BE2C (cell line): Measurements from ENCODE around the gene DIAPH3.

Experiments
- DNase-seq: peaks from one replicate; pipeline ENCODE4 v3.0.0-alpha.2; 2020
- H3K27me3 ChIP-seq: fragments of 250-450 bp; sonication (Bioruptor Pico); 2 replicates; pipeline ENCODE4 v1.5.1; 2020; ENCODE audit warnings: mild to moderate bottlenecking
- H3K36me3 ChIP-seq: fragments of 250-450 bp; sonication (Bioruptor Pico); 2 replicates; pipeline ENCODE4 v1.5.1; 2020; ENCODE audit warnings: mild to moderate bottlenecking
- H3K4me1 ChIP-seq: fragments of 250-450 bp; sonication (Bioruptor Pico); 2 replicates; pipeline ENCODE4 v1.5.1; 2020
- H3K4me3 ChIP-seq: 2 replicates; pipeline ENCODE4 v1.5.1; 2011; ENCODE audit warnings: low read depth, low read length
- H3K9me3 ChIP-seq: fragments of 250-450 bp; sonication (Bioruptor Pico); 2 replicates; pipeline ENCODE4 v1.5.1; 2020
- CTCF ChIP-seq: IDR thresholded peaks from 2 replicates; pipeline ENCODE4 v1.5.1; 2012; ENCODE audit warnings: mild to moderate bottlenecking, low read depth, low read length

The DIAPH3 gene

GRCh38 chr13:59666504-59666903 is 497.2 kb downstream of the DIAPH3 start:
- H3K4me3 ChIP-seq = no peak overlapping the region
- H3K4me1 ChIP-seq = peaks cover 7% of the 10 kb centered on the region
- TF ChIP-seq CTCF = no peak
- no peaks in the 10 kb centered on the region for H3K36me3 ChIP-seq
- DNase-seq = no peak
- no peaks in the 10 kb centered on the region for H3K27me3 ChIP-seq
- no peaks in the 10 kb centered on the region for H3K9me3 ChIP-seq

GRCh38 chr13:59665732-59666131 is 498.0 kb downstream of the DIAPH3 start:
- no peaks in the 10 kb centered on the region for H3K36me3 ChIP-seq
- DNase-seq = no peak
- no peaks in the 10 kb centered on the region for H3K9me3 ChIP-seq
- peaks cover 8% of the 10 kb centered on the region for H3K4me1 ChIP-seq
- TF ChIP-seq CTCF = no peak
- no peaks in the 10 kb centered on the region for H3K27me3 ChIP-seq
- H3K4me3 ChIP-seq = no peak overlapping the region

- Histone ChIP-seq H3K4me3 (no peak overlapping the region), H3K36me3 (no peaks in the 10 kb centered on the region), H3K27me3 (no peaks in the 10 kb centered on the region), H3K4me1 (peaks cover 10% of the 10 kb centered on the region), H3K9me3 (no peaks in the 10 kb centered on the region)
- TF ChIP-seq CTCF = no peak
- no peak for DNase-seq
Measured at GRCh38 chr13:59665184-59665583, 498.5 kb downstream of the DIAPH3 start.

- TF ChIP-seq CTCF = no peak
- H3K4me3 ChIP-seq = no peak overlapping the region
- peaks cover 10% of the 10 kb centered on the region for H3K4me1 ChIP-seq
- no peaks in the 10 kb centered on the region for H3K36me3 ChIP-seq
- no peaks in the 10 kb centered on the region for H3K9me3 ChIP-seq
- no peak for DNase-seq
- no peaks in the 10 kb centered on the region for H3K27me3 ChIP-seq
Measured at GRCh38 chr13:59664586-59664985, 499.1 kb downstream of the DIAPH3 start.

GRCh38 chr13:59663707-59664106 is 500.0 kb downstream of the DIAPH3 start:
- DNase-seq = no peak
- H3K36me3 ChIP-seq = no peaks in the 10 kb centered on the region
- TF ChIP-seq CTCF = no peak
- no peaks in the 10 kb centered on the region for H3K9me3 ChIP-seq
- no peaks in the 10 kb centered on the region for H3K27me3 ChIP-seq
- peaks cover 10% of the 10 kb centered on the region for H3K4me1 ChIP-seq
- no peak overlapping the region for H3K4me3 ChIP-seq

GRCh38 chr13:59660582-59660981 is 503.1 kb downstream of the DIAPH3 start:
- no peak for TF ChIP-seq CTCF
- H3K36me3 ChIP-seq = no peaks in the 10 kb centered on the region
- H3K4me3 ChIP-seq = no peak overlapping the region
- no peaks in the 10 kb centered on the region for H3K9me3 ChIP-seq
- peaks cover 10% of the 10 kb centered on the region for H3K4me1 ChIP-seq
- no peak for DNase-seq
- no peaks in the 10 kb centered on the region for H3K27me3 ChIP-seq
